HCT116 (cell line): ENCODE measurements around the gene SAMD4B. TPM values are rescaled to one million over a fixed set of nuclear protein-coding genes. Genes with fewer than 3 reads are reported as not detected.

Experiments used
- ATAC-seq: fragments of 200-7000 bp; cut with Tn5 transposase; 2 replicates; pipeline ENCODE4 v1.9.1; 2020; ENCODE audit warnings: mild to moderate bottlenecking, moderate library complexity
- BruUV-seq: library from RNA; stranded (reverse); fragments of 400-500 nt; replicated peaks from 2 replicates; lab custom pipeline; 2021; lab: Mats Ljungman, UMichigan
- CTCF ChIA-PET: fragments of 300-600 bp; sonication (Branson Sonifier 250); formaldehyde crosslinking; loops from one replicate; lab custom pipeline; 2021; ENCODE audit warnings: antibody characterized with exemption; lab: Charles Lee
- POLR2A ChIA-PET: fragments of 300-600, 350-600 bp; sonication (Branson Sonifier 250); formaldehyde crosslinking; loops from one replicate; lab custom pipeline; 2021; ENCODE audit warnings: antibody characterized with exemption; lab: Charles Lee
- RAD21 ChIA-PET, 2 experiments: fragments of 300-600 bp; sonication (Branson Sonifier 250); formaldehyde crosslinking; loops; one replicate each; lab custom pipeline; 2023; ENCODE audit warnings: low total read pairs in 2 of 2; ENCODE audit not compliant: uncharacterized antibody in 2 of 2, unreplicated experiment in 2 of 2, low non-redundant PET in 1 of 2; lab: Charles Lee
- DNase-seq: peaks from one replicate; pipeline ENCODE4 v3.0.0-alpha.2; 2010; ENCODE audit warnings: low read depth, low spot score
- H2AFZ ChIP-seq: fragments of 200-600 bp; shearing (Covaris generic), sonication (generic); 2 replicates; pipeline ENCODE4 v1.6.1; 2017; ENCODE audit warnings: low read depth, mixed run types, mixed read lengths, antibody characterized with exemption, low read length; ENCODE audit not compliant: poor library complexity, severe bottlenecking
- H3K27ac ChIP-seq: 2 replicates; pipeline ENCODE4 v1.5.1; 2012; ENCODE audit warnings: low read depth, low read length
- H3K27me3 ChIP-seq: fragments of 200-600 bp; sonication (generic); 2 replicates; pipeline ENCODE4 v1.6.1; 2016; ENCODE audit warnings: mixed run types, low read length, mixed read lengths; ENCODE audit not compliant: insufficient read depth
- H3K36me3 ChIP-seq, 2 experiments: fragments of 200-500 bp in 1 of 2; fragments of 200-600 bp in 1 of 2; sonication (Bioruptor generic) in 1 of 2; sonication (generic) in 1 of 2; 2 replicates each; pipeline versions ENCODE4 v1.5.1 to v1.6.1; 2014 to 2016; ENCODE audit warnings: low read length in 2 of 2, inconsistent platforms in 1 of 2, mixed read lengths in 1 of 2, mixed run types in 1 of 2; ENCODE audit not compliant: insufficient read depth in 2 of 2, control insufficient read depth in 1 of 2
- H3K4me1 ChIP-seq, 2 experiments: fragments of 200-600 bp in 1 of 2; sonication (generic) in 1 of 2; 2 replicates each; pipeline versions ENCODE4 v1.5.1 to v1.6.1; 2012 to 2017; ENCODE audit warnings: low read length in 2 of 2, inconsistent platforms in 1 of 2, mild to moderate bottlenecking in 1 of 2, mixed read lengths in 1 of 2, mixed run types in 1 of 2, moderate library complexity in 1 of 2; ENCODE audit not compliant: insufficient read depth in 2 of 2, control insufficient read depth in 1 of 2
- H3K4me2 ChIP-seq: fragments of 200-600 bp; sonication (generic); 2 replicates; pipeline ENCODE4 v1.6.1; 2017; ENCODE audit warnings: mixed run types, low read length, mixed read lengths
- H3K4me3 ChIP-seq, 2 experiments: fragments of 200-600 bp in 1 of 2; sonication (generic) in 1 of 2; replicated peaks in 1 of 2; 2 replicates each; pipeline ENCODE4 v1.5.1; 2011 to 2016; ENCODE audit warnings: low read length in 2 of 2, control low read depth in 1 of 2, low read depth in 1 of 2, mild to moderate bottlenecking in 1 of 2, mixed read lengths in 1 of 2, mixed run types in 1 of 2
- H3K79me2 ChIP-seq: fragments of 200-600 bp; sonication (generic); 2 replicates; pipeline ENCODE4 v1.6.1; 2017; ENCODE audit warnings: mild to moderate bottlenecking, mixed run types, low read length, moderate library complexity, mixed read lengths; ENCODE audit not compliant: insufficient read depth
- H3K9ac ChIP-seq: fragments of 200-600 bp; sonication (generic); 2 replicates; pipeline ENCODE4 v1.6.1; 2016; ENCODE audit warnings: low read length, mixed read lengths
- H3K9me2 ChIP-seq: fragments of 200-600 bp; sonication (generic), shearing (Covaris generic); 2 replicates; pipeline ENCODE4 v1.6.1; 2017; ENCODE audit warnings: mixed run types, mild to moderate bottlenecking, moderate library complexity; ENCODE audit not compliant: insufficient read depth
- H3K9me3 ChIP-seq, 2 experiments: fragments of 200-500 bp in 1 of 2; fragments of 200-600 bp in 1 of 2; sonication (Bioruptor generic) in 1 of 2; sonication (generic) in 1 of 2; 2 replicates each; pipeline ENCODE4 v1.6.1; 2014 to 2017; ENCODE audit warnings: low read length in 2 of 2, mixed read lengths in 2 of 2, inconsistent platforms in 1 of 2, low read depth in 1 of 2, mild to moderate bottlenecking in 1 of 2, mixed run types in 1 of 2, moderate library complexity in 1 of 2; ENCODE audit not compliant: control insufficient read depth in 1 of 2, insufficient read depth in 1 of 2
- H4K20me1 ChIP-seq: fragments of 200-600 bp; sonication (generic), shearing (Covaris generic); 2 replicates; pipeline ENCODE4 v1.6.1; 2017; ENCODE audit warnings: mixed run types, mild to moderate bottlenecking, moderate library complexity; ENCODE audit not compliant: insufficient read depth
- EGR1 ChIP-seq: IDR thresholded peaks from 2 replicates; pipeline ENCODE4 v1.6.1; 2012; ENCODE audit warnings: low read depth
- RAD21 ChIP-seq: IDR thresholded peaks from 2 replicates; pipeline ENCODE4 v1.6.1; 2012; ENCODE audit warnings: low read depth, mild to moderate bottlenecking
- REST ChIP-seq: IDR thresholded peaks from 2 replicates; pipeline ENCODE4 v1.6.1; 2012; ENCODE audit warnings: low read depth
- SIN3A ChIP-seq: IDR thresholded peaks from 2 replicates; pipeline ENCODE4 v1.6.1; 2012; ENCODE audit warnings: low read depth
- SP1 ChIP-seq: IDR thresholded peaks from 2 replicates; pipeline ENCODE4 v1.6.1; 2012; ENCODE audit warnings: low read depth
- SRF ChIP-seq: IDR thresholded peaks from 2 replicates; pipeline ENCODE4 v1.6.1; 2012; ENCODE audit warnings: low read depth
- ZFX ChIP-seq: fragments of 450-650 bp; IDR thresholded peaks from 2 replicates; pipeline ENCODE4 v1.6.1; 2017
- intact Hi-C: fragments of 100-400 bp; cut with micrococcal nuclease; formaldehyde crosslinking; loops from 2 replicates; pipeline ENCODE4 v1.10.0; 2022
- total RNA-seq: library from RNA; stranded (reverse); gene quantifications from one replicate; pipeline ENCODE4 v1.2.1, GENCODE V29; 2021; ENCODE audit not compliant: unreplicated experiment
- TF ChIP-seq, protein P1 (sequence below): IDR thresholded peaks from 2 replicates; pipeline ENCODE4 v1.6.1; 2012

The SAMD4B gene
- total RNA-seq, 1 experiment from 2014 or later = 127 TPM

- no peak overlapping the region for H3K27ac ChIP-seq
- H3K4me2 ChIP-seq = no peak overlapping the region
- no peaks in the 10 kb centered on the region for H3K4me1 ChIP-seq
- no peaks in the 10 kb centered on the region for H3K9me2 ChIP-seq
- H3K36me3 ChIP-seq = peaks cover 54 to 70% of the 10 kb centered on the region in 2 experiments; a peak in 3 of 4 replicates
- H2AFZ ChIP-seq = no peak overlapping the region
- no peaks in the 10 kb centered on the region for H3K9me3 ChIP-seq
- BruUV-seq = no TSS peak
- ATAC-seq (no peak), DNase-seq (no peak)
- no peaks in the 10 kb centered on the region for H3K27me3 ChIP-seq
- H4K20me1 ChIP-seq = no peaks in the 10 kb centered on the region
- CTCF ChIA-PET = no interaction called here
- no peaks in the 10 kb centered on the region for H3K79me2 ChIP-seq
- no peak for TF ChIP-seq SRF
- TF ChIP-seq SP1 = no peak
- TF ChIP-seq EGR1 = no peak
- no peak for TF ChIP-seq REST
- TF ChIP-seq ZFX = no peak
- TF ChIP-seq, protein P1, sequence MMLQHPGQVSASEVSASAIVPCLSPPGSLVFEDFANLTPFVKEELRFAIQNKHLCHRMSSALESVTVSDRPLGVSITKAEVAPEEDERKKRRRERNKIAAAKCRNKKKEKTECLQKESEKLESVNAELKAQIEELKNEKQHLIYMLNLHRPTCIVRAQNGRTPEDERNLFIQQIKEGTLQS = no peak
- TF ChIP-seq SIN3A = no peak
- TF ChIP-seq RAD21 = no peak
- H3K9ac ChIP-seq = no peak overlapping the region
- RAD21 ChIA-PET = no interaction called here
- intact Hi-C loops = no loop called here
- POLR2A ChIA-PET = no interaction called here
- H3K4me3 ChIP-seq = no peak overlapping the region
These were observed 39.8 kb downstream of the SAMD4B start for GRCh38 chr19:39381910-39382611.
